ENCODE measurements around the gene PTPN12.

Gene PTPN12

GRCh38 chr7:77685233-77685632, 148.1 kb downstream of the PTPN12 start:
- Histone ChIP-seq H4K20me1 (ENCODE audit: insufficient read depth, low read length, poor library complexity, severe bottlenecking) (peaks cover 4% of the 10 kb centered on the region), H3K9me2 (replicated peaks; ENCODE audit: low read depth, low read length) (no peaks in the 10 kb centered on the region), H3K27me3 (ENCODE audit: insufficient read depth, low read length, poor library complexity, severe bottlenecking) (no peaks in the 10 kb centered on the region), H3K9me3 (ENCODE audit: insufficient read depth, low read depth, low read length) (no peaks in the 10 kb centered on the region), H3K36me3 (ENCODE audit: insufficient read depth, low read length) (no peaks in the 10 kb centered on the region), H3K4me3 (ENCODE audit: low read length, poor library complexity, severe bottlenecking) (no peak overlapping the region), H2AFZ (ENCODE audit: low read length) (no peak overlapping the region), H3K79me2 (ENCODE audit: insufficient read depth, low read length) (no peaks in the 10 kb centered on the region), H3K4me2 (ENCODE audit: low read depth, low read length, poor library complexity, severe bottlenecking) (no peak overlapping the region), H3K9ac (ENCODE audit: low read depth, low read length, poor library complexity, severe bottlenecking) (no peak overlapping the region), H3F3A (ENCODE audit: low read depth) (no peaks in the 10 kb centered on the region), H3K4me1 (ENCODE audit: insufficient read depth, low read length, poor library complexity, severe bottlenecking) (peaks cover 28% of the 10 kb centered on the region)
- TF ChIP-seq, protein P1, sequence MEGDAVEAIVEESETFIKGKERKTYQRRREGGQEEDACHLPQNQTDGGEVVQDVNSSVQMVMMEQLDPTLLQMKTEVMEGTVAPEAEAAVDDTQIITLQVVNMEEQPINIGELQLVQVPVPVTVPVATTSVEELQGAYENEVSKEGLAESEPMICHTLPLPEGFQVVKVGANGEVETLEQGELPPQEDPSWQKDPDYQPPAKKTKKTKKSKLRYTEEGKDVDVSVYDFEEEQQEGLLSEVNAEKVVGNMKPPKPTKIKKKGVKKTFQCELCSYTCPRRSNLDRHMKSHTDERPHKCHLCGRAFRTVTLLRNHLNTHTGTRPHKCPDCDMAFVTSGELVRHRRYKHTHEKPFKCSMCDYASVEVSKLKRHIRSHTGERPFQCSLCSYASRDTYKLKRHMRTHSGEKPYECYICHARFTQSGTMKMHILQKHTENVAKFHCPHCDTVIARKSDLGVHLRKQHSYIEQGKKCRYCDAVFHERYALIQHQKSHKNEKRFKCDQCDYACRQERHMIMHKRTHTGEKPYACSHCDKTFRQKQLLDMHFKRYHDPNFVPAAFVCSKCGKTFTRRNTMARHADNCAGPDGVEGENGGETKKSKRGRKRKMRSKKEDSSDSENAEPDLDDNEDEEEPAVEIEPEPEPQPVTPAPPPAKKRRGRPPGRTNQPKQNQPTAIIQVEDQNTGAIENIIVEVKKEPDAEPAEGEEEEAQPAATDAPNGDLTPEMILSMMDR (conservative IDR thresholded peaks at IDR 0.05; ENCODE audit: low read length) = no peak
- no peak for TF ChIP-seq EZH2phosphoT487 (IDR thresholded peaks at IDR 0.05; ENCODE audit: borderline replicate concordance)

DNA sequence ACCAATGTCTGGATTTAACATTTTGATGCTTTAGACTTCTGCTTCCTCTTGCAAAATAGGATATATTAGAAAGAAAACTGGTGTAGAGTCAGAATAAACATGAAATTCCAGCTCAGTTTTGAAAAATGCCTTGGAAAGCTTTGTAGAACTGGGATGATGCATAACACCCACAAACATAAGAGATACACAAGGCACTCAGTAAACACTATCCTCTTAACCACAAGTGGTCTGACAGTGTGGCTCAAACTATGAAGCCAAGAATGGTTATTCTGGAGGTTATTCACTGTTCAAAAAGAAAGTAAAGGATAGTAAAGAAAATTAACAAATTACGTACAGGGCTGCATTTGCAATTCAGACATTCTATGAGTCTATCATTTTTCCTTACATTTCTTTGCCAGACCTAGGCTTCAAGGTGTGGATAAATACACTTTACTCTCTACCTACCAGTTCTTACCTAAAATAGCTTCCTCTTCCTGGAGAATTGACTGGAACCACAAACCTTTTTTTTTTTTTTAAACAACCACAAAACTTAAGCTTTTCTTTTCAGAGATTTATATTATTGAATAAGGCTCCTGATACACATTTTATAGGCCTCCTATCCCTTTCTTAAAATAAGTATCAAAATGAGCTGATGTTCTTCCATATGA, 150.1 kb downstream of the PTPN12 start:
- Histone ChIP-seq H3K4me3 (ENCODE audit: low read length, poor library complexity, severe bottlenecking) (no peak overlapping the region), H3K36me3 (ENCODE audit: insufficient read depth, low read length) (no peaks in the 10 kb centered on the region), H3F3A (ENCODE audit: low read depth) (no peaks in the 10 kb centered on the region), H3K79me2 (ENCODE audit: insufficient read depth, low read length) (no peaks in the 10 kb centered on the region; the same call in 1 of the 2 replicates), H2AFZ (ENCODE audit: low read length) (no peak overlapping the region), H3K27me3 (ENCODE audit: insufficient read depth, low read length, poor library complexity, severe bottlenecking) (no peaks in the 10 kb centered on the region), H3K9me2 (replicated peaks; ENCODE audit: low read depth, low read length) (no peaks in the 10 kb centered on the region), H3K9ac (ENCODE audit: low read depth, low read length, poor library complexity, severe bottlenecking) (no peak overlapping the region), H3K4me2 (ENCODE audit: low read depth, low read length, poor library complexity, severe bottlenecking) (peak overlapping the region; percentile 52), H3K9me3 (ENCODE audit: insufficient read depth, low read depth, low read length) (no peaks in the 10 kb centered on the region), H4K20me1 (ENCODE audit: insufficient read depth, low read length, poor library complexity, severe bottlenecking) (peaks cover 4% of the 10 kb centered on the region), H3K4me1 (ENCODE audit: insufficient read depth, low read length, poor library complexity, severe bottlenecking) (peaks cover 28% of the 10 kb centered on the region)
- TF ChIP-seq, protein P1 (conservative IDR thresholded peaks at IDR 0.05; ENCODE audit: low read length) = no peak
- TF ChIP-seq EZH2phosphoT487 (IDR thresholded peaks at IDR 0.05; ENCODE audit: borderline replicate concordance) = no peak

GRCh38 chr7:77687747-77688144, 150.7 kb downstream of the PTPN12 start:
- Histone ChIP-seq H3K4me3 (ENCODE audit: low read length, poor library complexity, severe bottlenecking) (no peak overlapping the region), H2AFZ (ENCODE audit: low read length) (no peak overlapping the region), H3F3A (ENCODE audit: low read depth) (no peaks in the 10 kb centered on the region), H3K79me2 (ENCODE audit: insufficient read depth, low read length) (no peaks in the 10 kb centered on the region; the same call in 1 of the 2 replicates), H3K36me3 (ENCODE audit: insufficient read depth, low read length) (no peaks in the 10 kb centered on the region), H3K9ac (ENCODE audit: low read depth, low read length, poor library complexity, severe bottlenecking) (no peak overlapping the region), H3K4me1 (ENCODE audit: insufficient read depth, low read length, poor library complexity, severe bottlenecking) (peaks cover 28% of the 10 kb centered on the region), H3K9me2 (replicated peaks; ENCODE audit: low read depth, low read length) (no peaks in the 10 kb centered on the region), H3K27me3 (ENCODE audit: insufficient read depth, low read length, poor library complexity, severe bottlenecking) (no peaks in the 10 kb centered on the region), H3K9me3 (ENCODE audit: insufficient read depth, low read depth, low read length) (no peaks in the 10 kb centered on the region), H3K4me2 (ENCODE audit: low read depth, low read length, poor library complexity, severe bottlenecking) (peak overlapping the region; percentile 52), H4K20me1 (ENCODE audit: insufficient read depth, low read length, poor library complexity, severe bottlenecking) (peaks cover 4% of the 10 kb centered on the region)
- TF ChIP-seq EZH2phosphoT487 (IDR thresholded peaks at IDR 0.05; ENCODE audit: borderline replicate concordance) = no peak
- TF ChIP-seq, protein P1 (conservative IDR thresholded peaks at IDR 0.05; ENCODE audit: low read length) = no peak
